ENCODE data around the gene POU2F1. TPM values are rescaled to one million over a fixed set of nuclear protein-coding genes. Genes with fewer than 3 reads are reported as not detected.

Gene POU2F1
- total RNA-seq, 1 experiment from 2014 or later = 11.5 TPM

DNA sequence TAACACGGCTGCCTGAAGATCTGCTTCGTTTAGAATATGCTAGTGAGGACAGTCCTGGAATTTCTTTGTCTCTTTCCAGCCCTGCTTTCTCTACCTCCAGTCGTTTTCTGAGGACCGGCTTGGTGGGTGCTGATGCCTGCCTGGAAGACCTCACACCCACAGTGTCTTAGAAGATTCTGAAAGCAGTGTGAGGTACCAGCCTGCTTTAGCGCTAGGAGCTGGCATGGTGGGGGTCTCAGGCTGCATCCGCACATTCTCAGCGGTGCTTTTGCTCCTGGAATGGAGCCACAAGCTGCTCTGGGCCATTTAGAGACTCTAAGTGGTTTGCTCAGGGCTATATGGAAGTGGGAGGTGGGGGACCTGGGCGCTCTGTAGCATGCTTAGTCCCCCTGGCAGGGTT lies 236.2 kb downstream of the POU2F1 start:
- DNase-seq (ENCODE audit: extremely low read depth, low read depth) = no peak

DNA sequence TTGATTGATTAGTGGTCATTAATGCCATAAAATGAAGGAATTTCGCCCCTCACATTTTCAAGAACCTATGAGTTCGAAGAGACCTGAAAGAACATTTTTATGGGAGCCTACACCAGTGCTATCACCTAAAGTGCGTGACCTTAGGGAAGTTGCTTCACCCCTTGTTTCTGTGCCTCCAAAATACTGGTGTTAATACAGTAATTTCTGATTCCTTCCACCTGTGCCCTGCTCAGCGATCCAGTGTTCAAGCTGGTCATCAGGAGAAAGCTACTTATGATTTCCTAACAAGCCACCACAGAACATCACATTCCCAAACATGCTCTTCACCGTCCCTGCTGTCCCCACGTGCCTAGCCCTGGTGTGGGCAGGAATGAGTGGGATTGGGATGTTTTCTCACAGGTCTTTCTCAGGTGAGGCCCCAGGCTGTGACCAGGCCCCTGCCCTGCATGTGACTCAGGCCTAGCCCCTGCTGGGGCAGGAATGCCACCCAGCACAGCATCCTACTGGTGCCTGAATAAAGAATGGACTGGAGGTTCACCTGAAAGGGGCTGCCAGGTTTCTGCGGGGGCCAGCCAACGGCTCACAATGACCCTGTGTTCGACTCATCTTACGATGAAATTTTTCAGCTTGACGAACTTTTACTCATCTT lies 237.4 kb downstream of the POU2F1 start:
- DNase-seq (ENCODE audit: extremely low read depth, low read depth) = no peak

DNA sequence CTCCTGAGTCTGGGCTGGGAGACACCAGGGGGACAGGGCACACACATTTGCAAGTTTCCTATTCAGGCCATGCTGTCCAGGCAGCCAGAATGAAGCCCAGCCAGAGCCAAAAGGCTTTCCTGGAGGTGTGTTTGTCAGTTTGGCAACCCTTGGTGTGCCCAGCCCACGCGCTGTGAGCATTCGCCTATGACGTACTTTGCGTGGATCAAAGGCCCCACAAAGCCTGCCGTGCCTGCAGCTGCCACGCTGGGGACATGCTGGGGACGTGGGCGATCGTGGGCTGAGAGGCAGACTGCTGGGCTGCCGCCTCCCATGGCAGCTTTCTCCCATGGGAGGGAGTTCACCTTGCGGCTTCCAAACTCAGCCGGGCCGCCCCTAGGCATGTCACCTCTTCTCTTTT lies 240.2 kb downstream of the POU2F1 start:
- no peak for DNase-seq (ENCODE audit: extremely low read depth, low read depth)

DNA sequence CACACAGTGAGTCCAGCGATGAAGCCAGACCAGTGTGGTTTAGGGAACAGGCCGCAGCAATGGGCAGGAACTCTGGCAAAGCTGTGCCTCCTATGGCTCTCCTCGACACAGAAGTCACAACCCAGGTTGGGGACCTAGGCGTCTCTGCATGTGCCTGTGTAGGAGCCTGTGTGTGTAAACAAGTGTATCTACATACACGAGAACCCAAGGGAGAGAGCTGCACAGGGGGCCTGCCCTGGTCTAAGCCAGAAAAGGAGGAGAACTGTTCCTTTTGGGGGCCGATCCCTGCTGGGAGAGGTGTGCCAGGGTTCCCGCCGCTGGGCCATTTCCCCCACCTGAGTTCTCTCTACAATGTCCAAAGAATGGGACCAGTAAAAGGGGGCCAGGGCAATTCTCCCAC lies 241.7 kb downstream of the POU2F1 start:
- no peak for DNase-seq (ENCODE audit: extremely low read depth, low read depth)

DNA sequence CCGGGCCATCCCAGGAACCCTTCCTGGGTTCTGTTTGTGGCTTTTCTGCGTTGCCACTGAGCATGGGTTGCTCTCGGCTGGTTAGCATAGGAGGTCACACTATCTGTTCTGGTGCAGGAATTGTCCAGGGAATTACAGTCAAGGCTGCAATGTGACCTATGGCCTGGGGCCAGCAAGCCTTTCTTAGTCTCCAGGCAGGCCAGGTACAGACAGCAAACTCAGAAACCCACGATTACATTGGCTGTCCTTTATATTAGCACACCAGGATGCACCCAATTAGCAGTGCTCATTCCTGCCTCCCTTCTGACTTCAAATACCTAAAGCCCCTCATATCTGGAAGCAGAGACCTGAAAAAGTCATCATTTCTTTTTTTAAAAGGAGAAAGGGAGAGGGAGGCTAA lies 242.4 kb downstream of the POU2F1 start:
- no peak for DNase-seq (ENCODE audit: extremely low read depth, low read depth)

DNA sequence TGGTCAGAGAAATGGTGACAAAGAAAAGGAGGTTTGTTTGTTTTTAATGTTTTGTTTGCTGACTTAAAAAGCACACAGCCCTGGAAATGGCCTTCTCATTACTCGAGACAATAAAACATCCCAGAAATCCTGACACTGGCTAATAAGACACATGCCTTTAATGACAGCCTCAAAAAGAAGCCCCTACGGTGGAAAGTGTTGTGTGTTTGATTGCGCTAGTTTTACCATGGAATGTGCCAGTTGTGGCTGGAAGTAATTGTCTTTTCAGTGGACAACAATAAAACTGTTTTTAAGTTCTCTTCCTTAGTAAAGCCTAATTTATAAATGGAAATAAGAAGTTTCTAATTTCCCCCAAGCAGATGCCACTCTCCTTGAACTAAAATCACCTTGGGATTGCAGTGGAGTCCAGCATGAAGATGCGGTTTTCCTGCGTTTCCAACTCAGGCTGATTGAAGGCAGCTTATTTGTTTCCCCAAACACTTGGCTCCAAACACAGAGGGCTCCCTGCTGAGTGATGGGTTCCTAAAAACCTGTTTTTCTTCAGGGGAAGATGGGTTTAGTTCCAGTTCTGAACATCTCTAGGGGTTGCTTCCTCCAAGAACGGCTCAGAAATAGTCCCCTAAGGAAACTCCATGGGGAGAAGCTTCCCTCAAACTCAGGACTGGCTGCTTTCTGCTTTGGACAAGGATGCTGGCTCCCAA lies 243.3 kb downstream of the POU2F1 start:
- DNase-seq (ENCODE audit: extremely low read depth, low read depth) = no peak

DNA sequence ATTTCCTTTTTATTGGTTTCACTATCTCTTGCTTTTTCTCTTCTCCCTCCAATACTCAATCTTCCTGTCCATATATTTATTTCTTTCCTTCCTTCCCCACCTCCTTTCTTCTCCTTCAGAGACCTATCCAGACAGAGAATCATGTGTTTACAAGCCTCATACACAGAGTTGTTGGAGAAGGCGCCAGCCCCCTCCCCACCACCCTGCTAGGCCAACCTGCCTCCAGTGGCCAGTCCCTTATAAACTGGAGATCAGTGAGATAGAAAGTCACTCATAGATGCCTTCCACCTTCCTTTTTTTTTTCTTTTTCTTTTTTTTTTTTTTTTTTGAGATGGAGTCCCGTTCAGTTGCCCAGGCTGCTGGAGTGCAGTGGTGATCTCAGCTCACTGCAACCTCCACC lies 244.3 kb downstream of the POU2F1 start:
- DNase-seq (ENCODE audit: extremely low read depth, low read depth) = no peak

DNA sequence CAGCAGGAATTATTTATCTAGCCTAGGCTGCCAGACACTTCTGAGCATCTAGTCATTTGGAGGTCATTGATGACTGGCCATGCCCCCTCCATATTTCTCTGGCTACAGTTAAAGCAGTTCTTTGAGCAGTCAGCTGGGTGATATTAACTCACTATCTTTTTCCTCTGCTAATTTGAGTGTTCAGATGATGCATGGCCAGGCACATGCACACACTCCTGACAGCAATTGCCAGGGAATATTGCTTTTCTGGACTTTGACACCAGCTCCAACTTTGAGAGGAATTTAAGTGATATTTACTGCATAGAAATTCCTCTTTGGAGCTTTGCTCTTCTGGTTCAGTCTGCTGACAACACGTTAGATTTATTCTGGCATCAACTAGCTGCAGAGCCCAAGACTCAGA lies 245.1 kb downstream of the POU2F1 start:
- no peak for DNase-seq (ENCODE audit: extremely low read depth, low read depth)

DNA sequence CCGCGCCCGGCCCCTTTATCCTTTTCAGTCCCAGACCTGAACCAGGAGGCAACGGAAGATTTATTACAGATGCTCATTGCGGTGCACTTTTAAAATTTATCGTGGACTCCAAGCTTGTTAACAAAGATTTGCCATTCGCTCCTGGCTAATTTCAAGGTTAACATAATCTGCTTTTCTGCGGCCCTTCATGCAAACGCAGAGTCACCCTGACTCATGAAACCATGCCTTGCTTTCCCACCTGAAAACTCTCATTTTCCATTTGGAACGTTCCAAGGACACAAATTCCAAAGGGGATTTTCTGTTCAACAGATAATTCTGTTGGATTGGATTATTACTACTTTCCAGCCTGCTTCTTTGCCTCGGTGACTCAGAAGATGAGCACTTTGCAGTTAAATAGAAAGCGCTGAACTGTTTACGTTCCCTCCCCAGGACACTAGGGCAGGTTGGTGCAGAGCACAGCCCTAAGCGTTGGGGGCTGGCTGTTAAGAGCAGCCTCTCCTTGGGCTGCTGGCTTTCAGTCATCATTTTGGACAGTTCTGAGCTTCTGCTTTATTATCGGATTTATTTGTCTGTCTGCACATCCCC lies 246.5 kb downstream of the POU2F1 start:
- no peak for DNase-seq (ENCODE audit: extremely low read depth, low read depth)

DNA sequence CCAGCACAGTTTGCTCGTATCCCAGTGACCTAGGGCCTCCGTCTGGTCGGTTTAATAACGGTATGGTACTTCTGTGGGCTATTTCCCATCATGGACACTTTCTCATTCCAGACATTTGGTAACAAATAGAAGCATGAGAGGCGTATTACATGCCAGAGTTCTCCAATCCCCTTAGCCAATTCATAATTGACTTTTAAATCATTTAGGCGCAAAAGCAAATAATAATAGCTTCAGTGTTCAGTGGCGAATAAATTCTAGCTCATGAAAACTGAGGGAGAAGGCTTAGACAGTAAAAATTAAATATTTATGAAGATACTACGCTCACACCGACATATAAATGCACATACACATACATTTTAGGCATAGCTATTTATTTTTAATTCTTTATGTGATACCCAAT lies 247.1 kb downstream of the POU2F1 start:
- DNase-seq (ENCODE audit: extremely low read depth, low read depth) = no peak

DNA sequence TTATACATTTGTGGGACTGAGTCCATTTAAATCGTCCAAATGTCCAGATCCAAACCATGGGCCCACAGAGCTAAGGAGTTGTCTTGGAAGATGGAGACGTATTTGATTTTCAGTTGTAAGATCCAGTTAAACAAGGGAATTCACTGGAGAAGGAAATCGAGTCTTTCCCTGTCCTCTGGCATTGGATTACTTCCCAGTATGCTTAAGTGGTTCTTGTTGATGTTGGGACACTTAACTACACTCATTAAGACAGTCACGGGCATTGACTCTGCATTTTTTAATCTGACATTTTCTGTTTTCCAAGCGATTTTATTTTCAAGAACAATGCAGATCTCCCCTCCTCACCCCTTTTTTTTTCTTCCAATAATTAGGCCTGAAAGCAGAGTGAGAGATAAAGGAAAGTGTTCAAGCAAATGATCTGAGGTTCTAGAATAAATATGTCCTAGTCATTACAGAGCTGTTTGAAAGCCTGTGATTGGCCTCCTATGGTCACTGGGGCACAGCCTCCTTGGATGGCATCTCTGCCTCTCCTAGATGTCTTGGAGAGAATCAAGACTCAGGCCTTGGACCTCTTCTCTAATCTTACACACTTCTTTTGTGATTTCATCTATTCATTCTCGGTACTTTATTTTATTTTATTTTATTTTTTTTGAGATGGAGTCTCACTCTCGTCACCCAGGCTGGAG lies 248.7 kb downstream of the POU2F1 start:
- DNase-seq (ENCODE audit: extremely low read depth, low read depth) = no peak

DNA sequence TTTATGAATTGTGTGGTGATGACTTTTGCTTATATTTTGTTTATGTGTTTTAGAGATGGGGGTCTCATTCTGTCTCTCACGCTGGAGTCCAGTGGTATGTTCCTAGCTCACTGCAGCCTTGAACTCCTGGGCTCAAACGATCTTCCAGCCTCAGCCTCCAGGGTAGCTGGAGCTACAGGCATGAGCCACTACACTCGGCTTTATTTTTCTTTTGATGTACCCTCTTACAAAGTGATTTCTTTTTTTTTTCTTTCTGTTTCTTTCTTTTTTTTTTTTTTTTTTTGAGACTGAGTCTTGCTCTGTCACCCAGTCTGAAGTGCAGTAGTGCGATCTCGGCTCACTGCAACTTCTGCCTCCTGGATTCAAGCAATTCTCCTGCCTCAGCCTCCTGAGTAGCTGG lies 250.9 kb downstream of the POU2F1 start:
- no peak for DNase-seq (ENCODE audit: extremely low read depth, low read depth)

DNA sequence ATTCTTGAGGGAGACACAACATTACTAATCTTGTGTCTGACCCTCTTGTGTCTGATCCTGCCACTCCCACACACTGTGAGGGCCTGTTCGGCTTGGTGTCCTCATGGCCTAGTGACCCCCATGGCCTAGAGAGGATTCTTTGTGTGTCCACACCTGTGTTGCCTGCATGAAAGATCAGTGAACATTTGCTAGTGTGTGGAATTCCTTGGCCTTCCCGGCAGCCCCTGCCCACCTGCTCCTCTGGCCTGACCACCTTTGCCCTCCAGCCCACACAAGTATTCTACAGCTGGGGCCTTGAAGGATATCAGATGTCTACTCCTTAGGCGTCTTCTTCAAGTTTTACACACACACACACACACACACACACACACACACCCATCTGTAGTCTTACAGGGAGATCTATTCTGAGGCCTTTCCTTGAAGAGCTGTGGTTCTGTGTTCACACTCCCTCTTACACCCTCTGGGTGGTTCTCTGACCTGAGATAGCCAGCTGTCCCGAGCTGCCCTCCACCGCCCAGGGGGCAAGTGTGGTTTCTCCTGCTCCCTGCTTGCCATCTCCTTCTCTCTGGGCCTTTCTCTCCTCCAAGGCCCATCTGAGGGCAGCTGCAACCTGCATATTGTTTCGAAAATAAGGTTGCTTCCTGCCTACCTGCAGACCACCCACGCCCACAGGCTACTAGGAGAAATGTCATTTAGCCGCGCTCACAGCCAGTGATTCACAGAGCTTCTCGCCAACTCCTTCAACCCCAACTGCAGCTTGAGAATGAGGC lies 252.3 kb downstream of the POU2F1 start:
- DNase-seq (ENCODE audit: extremely low read depth, low read depth) = no peak

DNA sequence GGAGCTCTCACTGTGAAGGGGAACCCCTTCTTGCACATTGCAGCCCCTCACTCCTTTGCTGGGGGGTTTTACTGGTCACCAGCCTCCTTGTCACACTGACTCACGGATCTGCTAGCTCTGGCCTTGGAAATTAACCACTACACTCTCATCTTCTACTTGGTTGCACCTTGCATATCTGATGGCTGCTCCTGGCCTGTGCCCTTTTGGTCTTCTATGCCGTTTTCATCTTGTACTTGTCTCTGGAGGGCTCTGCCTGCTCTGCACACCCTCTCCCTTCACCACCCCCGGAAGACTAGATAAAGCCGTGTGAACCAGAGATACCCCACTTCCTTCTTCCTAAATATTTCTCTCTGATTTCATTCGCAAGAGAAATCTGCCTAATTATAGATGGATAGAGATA lies 253.1 kb downstream of the POU2F1 start:
- no peak for DNase-seq (ENCODE audit: extremely low read depth, low read depth)

DNA sequence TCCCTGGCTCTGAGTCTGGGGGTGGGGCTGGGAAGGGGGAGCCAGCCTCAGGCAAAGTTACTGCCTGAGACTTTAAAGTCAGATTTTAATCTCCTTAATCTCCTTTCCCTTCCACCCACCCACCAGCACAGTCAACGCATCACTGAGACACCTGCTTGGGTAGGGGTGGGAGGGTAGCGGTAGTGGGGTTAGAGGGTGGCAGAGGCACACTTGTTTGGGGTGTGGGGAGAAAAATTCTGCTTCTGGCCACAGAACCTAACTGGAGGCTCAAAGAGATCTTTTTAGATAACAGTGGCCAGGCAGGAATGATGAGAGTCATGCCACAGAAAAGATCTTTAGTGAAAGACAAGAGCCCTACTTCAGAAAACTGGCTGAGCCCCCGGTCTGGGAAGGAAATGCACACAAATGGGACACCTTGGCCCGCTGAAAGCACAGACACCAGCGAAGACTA lies 253.5 kb downstream of the POU2F1 start:
- DNase-seq (ENCODE audit: extremely low read depth, low read depth) = no peak

DNA sequence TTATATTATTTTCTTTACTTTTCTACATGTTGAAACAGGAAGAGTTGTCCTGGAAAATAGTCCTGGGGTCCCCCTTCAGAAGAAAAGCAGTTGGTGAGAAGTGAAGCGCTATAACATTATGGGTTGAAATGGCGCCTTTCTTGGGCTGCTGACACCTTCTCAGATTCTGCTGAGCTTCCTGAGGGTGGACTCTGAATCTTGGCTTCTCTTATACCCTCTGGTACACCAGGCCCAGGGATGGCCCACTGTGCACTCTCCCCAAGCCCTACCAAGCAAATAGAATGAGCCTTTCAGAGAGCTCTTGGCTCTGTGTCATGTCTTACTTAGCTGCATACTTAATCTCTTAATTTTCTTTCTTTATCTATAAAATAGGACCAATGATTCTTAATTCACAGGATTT lies 255.4 kb downstream of the POU2F1 start:
- no peak for DNase-seq (ENCODE audit: extremely low read depth, low read depth)

Other genes starting within 250 kb of the POU2F1 start
- 0.22 and 0.38 TPM in 2 replicates for gene ILDR2, start 245.3 kb upstream of the POU2F1 start, total RNA-seq (2014; rRNA removed; shearing (Covaris generic))
- not detected in 2 replicates for gene MAEL, start 231.6 kb upstream of the POU2F1 start, total RNA-seq (2014; rRNA removed; shearing (Covaris generic))
- gene GPA33, start 130.5 kb upstream of the POU2F1 start, total RNA-seq (2014; rRNA removed; shearing (Covaris generic)) = not detected in 2 replicates
- gene STYXL2, start 126.8 kb upstream of the POU2F1 start, total RNA-seq (2014; rRNA removed; shearing (Covaris generic)) = not detected in 2 replicates